DMS53 treated with DMSO at 0.1 percent for 48 hours (cell line): ENCODE measurements around the gene PDSS2.
"Not testable (repeated sequence)": the region's sequence is repeated elsewhere in the genome, so short reads cannot be mapped to it uniquely, and the experiment has no call there.

Experiments
- DNase-seq: peaks from one replicate; lab custom pipeline; 2025; ENCODE audit not compliant: unreplicated experiment; lab: John Stamatoyannopoulos, UW

PDSS2 gene

GRCh38 chr6:107125771-107126170 is 333.6 kb downstream of the PDSS2 start:
- DNase-seq, result no peak

GRCh38 chr6:107124934-107125348 is 334.4 kb downstream of the PDSS2 start:
- DNase-seq, result no peak

- DNase-seq, result no peak
These were observed 335.9 kb downstream of the PDSS2 start for GRCh38 chr6:107123501-107123900.

GRCh38 chr6:107122748-107123147 is 336.6 kb downstream of the PDSS2 start:
- DNase-seq, result no peak

GRCh38 chr6:107121964-107122495 is 337.3 kb downstream of the PDSS2 start:
- DNase-seq, result no peak

- no peak for DNase-seq
These were observed 338.1 kb downstream of the PDSS2 start for GRCh38 chr6:107121266-107121665.

GRCh38 chr6:107120404-107120803 is 339.0 kb downstream of the PDSS2 start:
- no peak for DNase-seq

- DNase-seq, result no peak
These were observed 340.4 kb downstream of the PDSS2 start for GRCh38 chr6:107118976-107119375.

GRCh38 chr6:107118540-107118939 is 340.8 kb downstream of the PDSS2 start:
- DNase-seq, result not testable (repeated sequence)

- no peak for DNase-seq
These were observed 342.4 kb downstream of the PDSS2 start for GRCh38 chr6:107116931-107117330.

- DNase-seq, result peak; percentile 26
These were observed 343.0 kb downstream of the PDSS2 start for GRCh38 chr6:107116328-107116892.

GRCh38 chr6:107115695-107116327 is 343.6 kb downstream of the PDSS2 start:
- peak; percentile 20 for DNase-seq

GRCh38 chr6:107114926-107115694 is 344.3 kb downstream of the PDSS2 start, which contains the start of gene BEND3:
Gene BEND3, minus strand, starts transcription at chr6:107115515. Its CDS starts 16,230 bp downstream, at chr6:107099285.
- peak; percentile 1 for DNase-seq

- peak; percentile 50 for DNase-seq
These were observed 345.0 kb downstream of the PDSS2 start for GRCh38 chr6:107114213-107114925.

GRCh38 chr6:107110200-107110599 is 349.2 kb downstream of the PDSS2 start:
- no peak for DNase-seq

- DNase-seq, result no peak
These were observed 351.0 kb downstream of the PDSS2 start for GRCh38 chr6:107108201-107108890.

GRCh38 chr6:107107791-107108190 is 351.6 kb downstream of the PDSS2 start:
- DNase-seq, result no peak

GRCh38 chr6:107106165-107106564 is 353.2 kb downstream of the PDSS2 start:
- no peak for DNase-seq

GRCh38 chr6:107105511-107106116 is 353.8 kb downstream of the PDSS2 start:
- DNase-seq, result no peak

- no peak for DNase-seq
These were observed 356.3 kb downstream of the PDSS2 start for GRCh38 chr6:107103082-107103481.
